Esophagus muscularis mucosa (tissue), 4 donors: ENCODE data around the gene ARID1B. TPM values are rescaled to one million over a fixed set of nuclear protein-coding genes. Genes with fewer than 3 reads are reported as not detected.
A peak's percentile ranks its signal among the peaks of the same experiment; 100 is the strongest.

ENCODE experiments used
- DNase-seq: peaks from one replicate; pipeline ENCODE4 v3.0.0-alpha.2; 2017; ENCODE audit errors: extremely low spot score
- H3K27ac ChIP-seq, 4 donors: fragments of 200-600 bp; sonication (generic); replicated peaks in 1 of 4; 1 replicate in 3 of 4; 2 replicates in 1 of 4; pipeline ENCODE4 v1.5.1; 2016 to 2019; ENCODE audit warnings: mild to moderate bottlenecking in 1 of 4
- H3K27me3 ChIP-seq, 4 donors: fragments of 200-600 bp; sonication (generic); one replicate each; pipeline versions ENCODE4 v1.5.1 to v1.6.0; 2016 to 2019
- H3K36me3 ChIP-seq, 4 donors: fragments of 200-600 bp; sonication (generic); one replicate each; pipeline ENCODE4 v1.5.1; 2016 to 2019
- H3K4me1 ChIP-seq, 4 donors: fragments of 200-600 bp; sonication (generic); one replicate each; pipeline ENCODE4 v1.5.1; 2016 to 2019
- H3K4me3 ChIP-seq, 4 donors: fragments of 200-600 bp; sonication (generic); 1 replicate in 2 of 4; 2 replicates in 2 of 4; pipeline ENCODE4 v1.5.1; 2016 to 2019; ENCODE audit warnings: mild to moderate bottlenecking in 4 of 4, moderate library complexity in 1 of 4
- H3K9me3 ChIP-seq, 4 donors: fragments of 200-600 bp; sonication (generic); 1 replicate in 3 of 4; 2 replicates in 1 of 4; pipeline ENCODE4 v1.5.1; 2016 to 2019
- EP300 ChIP-seq: sonication (generic); formaldehyde crosslinking; IDR thresholded peaks from one replicate; pipeline ENCODE4 v1.6.1; 2017; ENCODE audit warnings: antibody characterized with exemption
- POLR2A ChIP-seq: fragments of 450-650 bp; IDR thresholded peaks from one replicate; pipeline ENCODE4 v1.6.1; 2017; ENCODE audit warnings: antibody characterized with exemption, moderate library complexity, mild to moderate bottlenecking, low read depth
- POLR2AphosphoS5 ChIP-seq, 2 donors: sonication (generic); formaldehyde crosslinking; IDR thresholded peaks; one replicate each; pipeline ENCODE4 v1.6.1; 2017; ENCODE audit warnings: antibody characterized with exemption in 2 of 2
- WGBS: methylation state at CpG from one replicate; pipeline ENCODE4 v1.1.5; 2018; 5-methylcytosine and 5-hydroxymethylcytosine counted together
- intact Hi-C: fragments of 100-400 bp; cut with DNase I; formaldehyde crosslinking; loops from one replicate; pipeline ENCODE4 v1.15.1; 2023
- total RNA-seq, 4 donors: library from RNA; depleted of rRNA; stranded (reverse); fragments of >200 nt; gene quantifications; one replicate each; pipeline versions ENCODE4 v1.1.0 to v1.2.1, GENCODE V29; 2016
- TF ChIP-seq, protein P1 (sequence below), 3 experiments: fragments of 200-600 bp in 2 of 3; fragments of 450-650 bp in 1 of 3; sonication (generic) in 2 of 3; IDR thresholded peaks; one replicate each; pipeline ENCODE4 v1.5.1; 2017 to 2019; ENCODE audit warnings: antibody characterized with exemption in 3 of 3, mild to moderate bottlenecking in 2 of 3, moderate library complexity in 1 of 3

The ARID1B gene
- total RNA-seq, 4 donors from 2014 or later = 55.0 to 87.2 (median 72.7) TPM

DNA sequence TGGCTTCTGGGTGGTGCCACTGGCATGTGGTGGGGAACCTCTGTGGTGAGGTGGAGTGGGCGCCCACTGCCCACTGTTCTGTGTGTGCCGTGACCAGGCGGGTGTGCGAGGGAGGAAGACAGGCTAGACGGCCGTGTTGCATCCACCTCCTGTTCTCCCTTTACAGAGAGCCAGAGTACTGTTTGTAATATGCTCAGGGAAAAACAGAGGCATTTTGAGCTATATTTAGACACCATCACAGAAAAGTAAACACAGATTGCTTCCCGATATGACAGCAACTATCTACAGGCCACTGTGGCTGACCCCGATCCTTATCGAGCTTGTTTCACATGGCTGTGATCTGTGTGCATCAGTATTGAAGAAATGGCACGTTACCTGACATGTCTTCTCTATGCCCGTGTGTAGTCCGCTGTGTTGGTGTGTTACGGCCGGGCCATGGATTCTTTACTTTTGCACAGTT lies 45.6 kb downstream of the ARID1B start:
- Histone ChIP-seq H3K27ac (no peak overlapping the region), H3K27me3 (no peaks in the 10 kb centered on the region), H3K4me3 (no peak overlapping the region), H3K36me3 (no peaks in the 10 kb centered on the region), H3K9me3 (no peaks in the 10 kb centered on the region), H3K4me1 (peaks cover 66 to 94% (median 82%) of the 10 kb centered on the region in 4 donors)
- no peak for DNase-seq
- TF ChIP-seq POLR2AphosphoS5 (IDR thresholded peaks at IDR 0.05) = no peak
- no peak for TF ChIP-seq EP300
- TF ChIP-seq POLR2A = no peak
- TF ChIP-seq, protein P1, sequence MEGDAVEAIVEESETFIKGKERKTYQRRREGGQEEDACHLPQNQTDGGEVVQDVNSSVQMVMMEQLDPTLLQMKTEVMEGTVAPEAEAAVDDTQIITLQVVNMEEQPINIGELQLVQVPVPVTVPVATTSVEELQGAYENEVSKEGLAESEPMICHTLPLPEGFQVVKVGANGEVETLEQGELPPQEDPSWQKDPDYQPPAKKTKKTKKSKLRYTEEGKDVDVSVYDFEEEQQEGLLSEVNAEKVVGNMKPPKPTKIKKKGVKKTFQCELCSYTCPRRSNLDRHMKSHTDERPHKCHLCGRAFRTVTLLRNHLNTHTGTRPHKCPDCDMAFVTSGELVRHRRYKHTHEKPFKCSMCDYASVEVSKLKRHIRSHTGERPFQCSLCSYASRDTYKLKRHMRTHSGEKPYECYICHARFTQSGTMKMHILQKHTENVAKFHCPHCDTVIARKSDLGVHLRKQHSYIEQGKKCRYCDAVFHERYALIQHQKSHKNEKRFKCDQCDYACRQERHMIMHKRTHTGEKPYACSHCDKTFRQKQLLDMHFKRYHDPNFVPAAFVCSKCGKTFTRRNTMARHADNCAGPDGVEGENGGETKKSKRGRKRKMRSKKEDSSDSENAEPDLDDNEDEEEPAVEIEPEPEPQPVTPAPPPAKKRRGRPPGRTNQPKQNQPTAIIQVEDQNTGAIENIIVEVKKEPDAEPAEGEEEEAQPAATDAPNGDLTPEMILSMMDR (IDR thresholded peaks at IDR 0.05) = no peak
- WGBS = 77% methylated on average over 14 of the region's 14 CpGs
- intact Hi-C loops = no loop called here

DNA sequence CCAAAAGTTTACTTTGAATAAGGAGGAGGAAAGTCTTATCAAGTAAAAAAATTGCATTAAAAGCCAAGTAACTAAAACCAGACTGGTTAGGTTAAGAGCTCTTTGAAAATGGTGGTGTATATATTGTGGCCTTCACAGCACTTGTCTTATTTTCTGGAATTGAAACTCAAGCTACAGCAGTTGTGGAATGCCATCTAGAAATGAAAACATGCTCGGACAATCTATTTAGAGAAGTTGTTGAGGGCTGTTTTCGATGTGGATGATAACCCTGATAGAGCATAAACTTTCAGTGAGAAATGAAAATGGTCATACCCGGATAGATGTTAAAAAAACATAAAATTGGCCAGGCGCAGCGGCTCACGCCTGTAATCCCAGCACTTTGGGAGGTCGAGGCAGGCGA lies 47.0 kb downstream of the ARID1B start:
- Histone ChIP-seq H3K9me3 (no peaks in the 10 kb centered on the region), H3K27ac (no peak overlapping the region), H3K36me3 (peaks cover 0 to under 1% (median under 1%) of the 10 kb centered on the region in 4 donors), H3K27me3 (no peaks in the 10 kb centered on the region), H3K4me1 (peaks cover 73 to 95% (median 82%) of the 10 kb centered on the region in 4 donors), H3K4me3 (no peak overlapping the region)
- WGBS = 86% methylated on average over 8 of the region's 8 CpGs
- no peak for DNase-seq
- no peak for TF ChIP-seq EP300
- no peak for TF ChIP-seq POLR2A
- TF ChIP-seq POLR2AphosphoS5 (IDR thresholded peaks at IDR 0.05) = no peak
- TF ChIP-seq, protein P1 (IDR thresholded peaks at IDR 0.05) = no peak
- intact Hi-C loops = no loop called here

DNA sequence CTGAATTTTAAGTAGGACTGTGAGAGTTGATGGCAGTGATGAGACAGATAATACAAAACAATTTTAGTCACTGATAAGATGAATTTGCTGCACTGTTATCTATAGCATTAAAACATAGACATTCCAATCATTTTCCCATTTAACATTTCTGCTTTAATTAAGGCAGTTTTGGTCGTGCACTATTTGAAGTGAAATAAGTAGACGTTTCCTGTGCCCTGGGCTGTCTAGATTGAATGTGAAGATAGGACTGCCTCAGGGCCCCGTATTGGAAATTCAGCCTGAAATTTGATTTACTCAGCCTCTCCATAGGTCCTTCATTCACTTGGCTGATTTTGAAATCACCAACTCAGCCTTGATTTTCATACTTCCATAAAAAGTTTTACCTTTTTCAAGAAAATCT lies 48.3 kb downstream of the ARID1B start:
- intact Hi-C loops = no loop called here
- WGBS = 50% methylated on average over 3 of the region's 3 CpGs
- no peak overlapping the region for H3K4me3 ChIP-seq
- H3K27ac ChIP-seq = no peak overlapping the region
- TF ChIP-seq EP300 (no peak), POLR2A (no peak), POLR2AphosphoS5 (IDR thresholded peaks at IDR 0.05) (no peak)
- TF ChIP-seq, protein P1 (IDR thresholded peaks at IDR 0.05) = no peak
- no peaks in the 10 kb centered on the region for H3K27me3 ChIP-seq
- DNase-seq = no peak
- H3K4me1 ChIP-seq = peaks cover 67 to 86% (median 72%) of the 10 kb centered on the region in 4 donors
- H3K36me3 ChIP-seq = peaks cover 0 to 11% (median 2%) of the 10 kb centered on the region in 4 donors
- no peaks in the 10 kb centered on the region for H3K9me3 ChIP-seq

DNA sequence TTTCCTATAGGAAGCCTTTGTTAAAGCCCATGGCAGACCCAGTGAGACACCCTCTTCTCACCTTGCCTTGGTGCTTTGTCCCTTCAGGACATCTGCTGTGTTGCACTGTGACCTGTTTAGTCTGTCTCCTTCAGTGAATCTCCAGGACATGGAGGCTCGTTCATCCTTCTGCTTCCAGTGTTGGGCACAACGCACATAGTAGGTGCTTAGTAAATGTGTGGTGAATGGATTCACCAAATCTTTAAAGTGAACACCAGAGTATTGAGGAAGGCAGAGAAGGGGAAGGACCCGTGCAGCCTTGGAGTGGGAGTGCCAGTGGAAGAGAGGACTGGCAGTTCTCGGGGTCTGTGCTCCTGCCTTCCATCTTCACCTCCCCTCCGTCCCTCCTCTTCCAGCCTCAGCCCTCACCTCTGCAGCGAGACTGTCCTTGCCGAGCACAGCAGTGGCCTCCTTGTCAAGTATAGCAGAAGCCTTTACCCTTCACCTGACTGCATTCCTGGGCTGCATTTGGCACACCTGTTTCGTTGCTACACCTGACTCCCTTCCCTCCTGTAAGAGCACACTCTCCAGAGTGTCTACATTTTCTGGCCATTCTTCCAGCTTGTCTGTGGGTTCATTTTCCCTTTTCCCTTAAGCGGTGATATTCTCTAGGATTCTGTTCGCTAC lies 49.2 kb downstream of the ARID1B start:
- DNase-seq = no peak
- Histone ChIP-seq H3K4me3 (no peak overlapping the region), H3K27me3 (no peaks in the 10 kb centered on the region), H3K9me3 (no peaks in the 10 kb centered on the region), H3K4me1 (peaks cover 68 to 83% (median 70%) of the 10 kb centered on the region in 4 donors), H3K36me3 (peaks cover 0 to 11% (median 2%) of the 10 kb centered on the region in 4 donors), H3K27ac (peak overlapping the region in 1 of 4 donors; percentile 63)
- intact Hi-C loops = no loop called here
- TF ChIP-seq EP300 (no peak), POLR2AphosphoS5 (IDR thresholded peaks at IDR 0.05) (no peak), POLR2A (no peak)
- TF ChIP-seq, protein P1 (IDR thresholded peaks at IDR 0.05) = no peak
- 91% methylated on average over 10 of the region's 10 CpGs for WGBS
